ENCODE measurements around the gene TXNRD2. TPM values are rescaled to one million over a fixed set of nuclear protein-coding genes. Genes with fewer than 3 reads are reported as not detected.

TXNRD2 gene
- total and polyA plus RNA-seq, 8 donors = 6.4 to 69.5 (median 42.3) TPM

DNA sequence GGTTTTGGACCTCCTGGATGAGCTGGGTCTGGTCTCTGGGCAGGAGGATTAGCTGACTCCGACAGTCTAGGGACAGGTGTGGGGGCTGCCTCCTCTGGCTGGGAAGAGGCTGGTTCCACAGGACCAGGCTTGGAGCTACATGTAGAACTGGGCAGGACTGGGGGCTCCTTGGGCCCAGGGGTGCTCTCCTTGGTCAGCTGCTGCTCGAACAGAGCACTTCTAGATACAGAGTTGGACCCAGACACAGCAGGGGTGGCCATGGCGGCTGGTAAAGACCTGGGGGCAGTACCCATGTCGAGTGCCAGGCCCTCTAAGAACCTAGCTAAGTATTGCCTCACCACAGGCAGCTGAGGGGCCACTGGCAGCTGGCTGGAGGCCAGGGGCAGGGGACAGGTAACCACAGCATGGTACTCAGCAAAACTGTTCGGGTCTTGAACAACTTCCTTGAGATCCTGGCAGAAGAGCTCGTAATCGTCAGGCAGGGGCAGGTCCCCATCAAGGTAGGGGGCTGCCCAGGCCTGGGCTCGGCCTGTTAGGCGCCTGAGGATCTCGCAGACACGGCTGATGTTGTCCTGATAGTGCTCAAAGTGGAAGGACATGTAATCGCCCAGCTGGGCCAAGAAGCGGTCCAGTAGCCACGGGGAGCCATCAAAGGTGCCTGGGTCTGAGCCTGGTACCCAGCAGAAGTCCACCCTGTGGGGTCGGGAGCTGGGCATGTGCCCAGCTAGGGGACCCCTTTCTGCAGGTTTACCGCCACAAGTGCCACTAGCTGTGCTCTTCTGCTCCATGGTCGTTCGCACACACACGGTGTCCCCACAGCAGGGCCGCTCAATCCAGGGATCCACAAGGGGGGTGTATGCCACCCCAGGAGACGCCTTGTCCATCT is 90.1 kb downstream of the TXNRD2 start:
- peaks cover 17 to 43% (median 30%) of the 10 kb centered on the region in 4 donors for H3K36me3 ChIP-seq
- no peak overlapping the region for H3K4me3 ChIP-seq
- H3K27ac ChIP-seq = peak overlapping the region in 2 of 5 donors; percentile 15 to 69
- TF ChIP-seq POLR2AphosphoS5 (IDR thresholded peaks at IDR 0.05) (no peak), CTCF (IDR thresholded peaks at IDR 0.05) (no peak), POLR2A (IDR thresholded peaks at IDR 0.05) (no peak), EP300 (IDR thresholded peaks at IDR 0.05) (no peak)
- intact Hi-C loops (cut with DNase I; ENCODE audit: low total_unique reads) = no loop called here
- no peak for DNase-seq
- WGBS, 5 donors = 85 to 94% (median 90%) methylated on average over 17 to 21 of the region's 21 CpGs
- H3K4me1 ChIP-seq = peaks cover 54 to 69% (median 64%) of the 10 kb centered on the region in 4 donors
- H3K27me3 ChIP-seq = no peaks in the 10 kb centered on the region
- H3K9me3 ChIP-seq = no peaks in the 10 kb centered on the region

- DNase-seq = no peak
- H3K36me3 ChIP-seq = peaks cover 17 to 43% (median 30%) of the 10 kb centered on the region in 4 donors
- TF ChIP-seq POLR2A (IDR thresholded peaks at IDR 0.05) (no peak), POLR2AphosphoS5 (IDR thresholded peaks at IDR 0.05) (no peak), EP300 (IDR thresholded peaks at IDR 0.05) (no peak), CTCF (IDR thresholded peaks at IDR 0.05) (no peak)
- peaks cover 47 to 65% (median 57%) of the 10 kb centered on the region in 4 donors for H3K4me1 ChIP-seq
- WGBS, 5 donors = 67 to 82% (median 75%) methylated on average over 8 to 9 of the region's 9 CpGs
- H3K27ac ChIP-seq = peak overlapping the region in 4 of 5 donors; percentile 55 to 69 (median 60)
- intact Hi-C loops (cut with DNase I; ENCODE audit: low total_unique reads) = no loop called here
- H3K27me3 ChIP-seq = no peaks in the 10 kb centered on the region
- H3K4me3 ChIP-seq = no peak overlapping the region
- H3K9me3 ChIP-seq = no peaks in the 10 kb centered on the region
Observed at GRCh38 chr22:19850763-19851109, 90.9 kb downstream of the TXNRD2 start.

- DNase-seq = peak; percentile 76 to 89
- no peak for TF ChIP-seq CTCF (IDR thresholded peaks at IDR 0.05)
- TF ChIP-seq POLR2A (IDR thresholded peaks at IDR 0.05) = no peak
- no peak for TF ChIP-seq POLR2AphosphoS5 (IDR thresholded peaks at IDR 0.05)
- no peak for TF ChIP-seq EP300 (IDR thresholded peaks at IDR 0.05)
- intact Hi-C loops (cut with DNase I; ENCODE audit: low total_unique reads) = no loop called here
- no peaks in the 10 kb centered on the region for H3K9me3 ChIP-seq
- peak overlapping the region in 1 of 4 donors; percentile 3 for H3K4me3 ChIP-seq
- H3K36me3 ChIP-seq = peaks cover 17 to 43% (median 30%) of the 10 kb centered on the region in 4 donors
- H3K27ac ChIP-seq = peak overlapping the region; percentile 16 to 69 (median 58)
- H3K27me3 ChIP-seq = no peaks in the 10 kb centered on the region
- 39 to 72% (median 47%) methylated on average over 9 of the region's 9 CpGs for WGBS, 5 donors
- peaks cover 43 to 65% (median 56%) of the 10 kb centered on the region in 4 donors for H3K4me1 ChIP-seq
Observed at GRCh38 chr22:19849835-19850762, 91.5 kb downstream of the TXNRD2 start.
